Keratinocyte (primary cell): Measurements from ENCODE around the gene RBM47.

Source experiments
- EZH2 ChIP-seq: IDR thresholded peaks from one replicate; pipeline ENCODE4 v1.6.1; 2012; ENCODE audit warnings: inconsistent platforms, mild to moderate bottlenecking, low read length, moderate library complexity
- TF ChIP-seq, protein P1 (sequence below), 3 experiments: IDR thresholded peaks in 1 of 3; conservative IDR thresholded peaks in 1 of 3; optimal IDR thresholded peaks in 1 of 3; 2 replicates in 2 of 3; 3 replicates in 1 of 3; pipeline versions ENCODE3 to v1.5.1; 2011; ENCODE audit warnings: low read length in 3 of 3, mild to moderate bottlenecking in 3 of 3, moderate library complexity in 2 of 3, control low read depth in 1 of 3, inconsistent platforms in 1 of 3; ENCODE audit not compliant: insufficient read depth in 2 of 3; ENCODE audit errors: extremely low read depth in 1 of 3

DNA sequence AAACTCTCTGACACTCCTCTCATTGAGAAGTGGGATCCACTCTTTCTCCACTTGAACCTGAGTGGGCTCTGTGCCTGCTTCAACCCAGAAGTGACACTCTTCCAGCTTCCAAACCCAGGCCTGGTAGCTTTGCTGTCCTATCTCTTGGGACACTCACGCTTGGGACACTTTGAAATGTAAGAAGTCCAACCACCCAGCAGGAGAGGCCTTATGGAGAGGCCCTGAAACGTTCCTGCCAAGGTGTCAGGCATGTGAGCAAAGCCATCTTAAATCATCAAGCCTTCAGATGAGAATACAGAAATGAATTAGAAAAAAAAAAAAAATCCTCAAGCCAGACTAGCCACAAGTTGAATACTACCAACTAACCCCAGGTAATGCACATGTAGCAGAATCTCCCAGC is 30.2 kb downstream of the RBM47 start:
- no peak for TF ChIP-seq EZH2
- TF ChIP-seq, protein P1, sequence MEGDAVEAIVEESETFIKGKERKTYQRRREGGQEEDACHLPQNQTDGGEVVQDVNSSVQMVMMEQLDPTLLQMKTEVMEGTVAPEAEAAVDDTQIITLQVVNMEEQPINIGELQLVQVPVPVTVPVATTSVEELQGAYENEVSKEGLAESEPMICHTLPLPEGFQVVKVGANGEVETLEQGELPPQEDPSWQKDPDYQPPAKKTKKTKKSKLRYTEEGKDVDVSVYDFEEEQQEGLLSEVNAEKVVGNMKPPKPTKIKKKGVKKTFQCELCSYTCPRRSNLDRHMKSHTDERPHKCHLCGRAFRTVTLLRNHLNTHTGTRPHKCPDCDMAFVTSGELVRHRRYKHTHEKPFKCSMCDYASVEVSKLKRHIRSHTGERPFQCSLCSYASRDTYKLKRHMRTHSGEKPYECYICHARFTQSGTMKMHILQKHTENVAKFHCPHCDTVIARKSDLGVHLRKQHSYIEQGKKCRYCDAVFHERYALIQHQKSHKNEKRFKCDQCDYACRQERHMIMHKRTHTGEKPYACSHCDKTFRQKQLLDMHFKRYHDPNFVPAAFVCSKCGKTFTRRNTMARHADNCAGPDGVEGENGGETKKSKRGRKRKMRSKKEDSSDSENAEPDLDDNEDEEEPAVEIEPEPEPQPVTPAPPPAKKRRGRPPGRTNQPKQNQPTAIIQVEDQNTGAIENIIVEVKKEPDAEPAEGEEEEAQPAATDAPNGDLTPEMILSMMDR (optimal IDR thresholded peaks at IDR 0.05 in 1 of 3, IDR thresholded peaks at IDR 0.05 in 1 of 3, conservative IDR thresholded peaks at IDR 0.05 in 1 of 3; ENCODE audit: extremely low read depth in 1 of 3, insufficient read depth in 2 of 3, low read length in 3 of 3), result no peak
